GM19238 (cell line): ENCODE data around the gene NCOA6.
"Not testable (repeated sequence)": the region's sequence is repeated elsewhere in the genome, so short reads cannot be mapped to it uniquely, and the experiment has no call there.

Experiments
- DNase-seq: peaks from one replicate; pipeline ENCODE4 v3.0.0; 2011; ENCODE audit warnings: low spot score; ENCODE audit not compliant: insufficient read length

The NCOA6 gene

DNA sequence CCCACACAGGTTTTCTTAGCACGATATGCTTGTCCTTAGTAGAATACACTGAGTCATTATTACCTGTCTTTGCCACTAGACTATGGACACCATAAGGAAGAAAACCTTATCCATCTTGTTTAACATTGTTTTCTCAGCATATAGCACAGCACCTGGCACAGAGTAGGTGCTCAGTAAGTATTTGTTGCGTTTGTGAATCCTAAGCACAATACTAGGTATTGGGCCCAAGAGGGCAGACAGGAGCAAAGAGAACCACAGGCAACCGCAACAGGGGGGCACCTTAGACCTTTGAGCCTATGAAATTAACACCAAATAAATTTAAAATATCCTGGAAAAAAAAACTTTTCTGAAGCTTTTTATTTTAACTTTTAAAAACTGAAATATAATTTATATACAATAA, 3.7 kb upstream of the NCOA6 start:
- DNase-seq = no peak

DNA sequence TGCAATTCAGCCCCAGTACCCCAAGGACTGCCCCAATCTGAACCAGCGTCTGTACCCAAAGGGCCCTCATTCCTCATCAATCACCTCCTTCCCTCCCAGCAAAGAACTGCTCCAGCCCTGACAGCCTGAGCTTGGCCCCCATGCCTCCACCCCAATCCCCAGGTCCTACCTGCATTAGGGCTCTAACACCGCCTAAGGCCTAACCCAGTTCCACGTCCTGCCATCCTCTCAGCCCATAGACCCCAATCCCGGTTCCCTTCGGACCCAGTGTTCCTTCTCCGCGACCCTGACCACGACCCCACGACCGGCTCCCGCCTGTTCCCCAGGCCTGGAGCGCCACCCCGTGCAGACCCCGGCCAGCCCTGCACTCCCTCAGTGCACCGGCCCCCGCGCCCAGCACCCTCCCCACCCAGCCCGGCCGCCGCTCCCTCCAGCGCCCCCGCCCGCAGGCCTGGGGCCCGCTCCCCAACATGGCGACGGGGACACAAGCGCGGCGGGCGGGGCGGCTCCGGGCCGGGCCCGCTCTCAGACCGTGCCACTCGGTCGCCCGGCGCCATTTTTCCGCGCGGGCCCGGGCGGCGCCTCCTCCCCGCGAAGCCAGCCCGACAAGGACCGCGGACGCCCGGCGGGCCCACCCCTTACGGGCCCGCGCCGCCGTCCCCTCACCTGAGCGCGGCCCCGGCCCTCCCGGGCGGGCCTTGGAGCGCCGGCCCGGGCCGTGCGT, 483 bp downstream of the NCOA6 start:
- DNase-seq = peak; percentile 66

DNA sequence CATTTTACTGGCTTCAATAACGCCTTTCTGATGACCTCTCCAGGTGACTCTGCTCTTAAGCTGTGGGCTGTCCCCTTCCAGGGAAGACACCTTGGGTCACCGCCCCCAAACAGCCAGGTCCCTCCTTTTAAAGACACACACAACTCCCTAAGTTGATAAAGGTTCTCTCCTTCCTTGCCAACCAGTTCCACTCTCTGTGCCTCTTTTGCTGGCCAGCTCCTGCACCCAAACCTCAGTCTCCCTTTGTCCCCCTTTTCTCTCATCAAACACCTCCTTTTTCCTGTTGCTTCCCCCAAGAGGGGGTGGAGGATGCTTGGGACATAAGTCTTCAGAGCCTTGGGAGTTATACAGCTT, 1.0 kb downstream of the NCOA6 start:
- peak; percentile 65 for DNase-seq

DNA sequence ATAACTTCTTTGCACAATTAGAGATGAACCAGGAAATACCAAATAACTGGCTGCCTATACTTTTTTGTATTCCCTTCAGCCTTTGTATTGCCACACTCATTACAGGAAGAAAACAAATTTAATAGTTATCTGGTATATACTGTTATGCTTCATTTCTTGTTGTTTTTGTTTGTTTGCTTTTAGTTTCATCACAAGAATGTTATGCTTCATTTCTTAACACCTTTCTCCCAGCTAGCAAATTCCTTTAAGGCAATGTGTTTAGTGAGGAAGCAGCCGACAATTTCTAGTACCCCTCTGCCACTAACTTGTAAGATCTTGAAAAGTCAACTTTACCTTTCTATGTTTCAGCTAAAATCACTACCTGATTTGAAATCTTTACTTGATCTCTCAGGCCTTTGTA, 1.4 kb downstream of the NCOA6 start:
- DNase-seq = no peak

DNA sequence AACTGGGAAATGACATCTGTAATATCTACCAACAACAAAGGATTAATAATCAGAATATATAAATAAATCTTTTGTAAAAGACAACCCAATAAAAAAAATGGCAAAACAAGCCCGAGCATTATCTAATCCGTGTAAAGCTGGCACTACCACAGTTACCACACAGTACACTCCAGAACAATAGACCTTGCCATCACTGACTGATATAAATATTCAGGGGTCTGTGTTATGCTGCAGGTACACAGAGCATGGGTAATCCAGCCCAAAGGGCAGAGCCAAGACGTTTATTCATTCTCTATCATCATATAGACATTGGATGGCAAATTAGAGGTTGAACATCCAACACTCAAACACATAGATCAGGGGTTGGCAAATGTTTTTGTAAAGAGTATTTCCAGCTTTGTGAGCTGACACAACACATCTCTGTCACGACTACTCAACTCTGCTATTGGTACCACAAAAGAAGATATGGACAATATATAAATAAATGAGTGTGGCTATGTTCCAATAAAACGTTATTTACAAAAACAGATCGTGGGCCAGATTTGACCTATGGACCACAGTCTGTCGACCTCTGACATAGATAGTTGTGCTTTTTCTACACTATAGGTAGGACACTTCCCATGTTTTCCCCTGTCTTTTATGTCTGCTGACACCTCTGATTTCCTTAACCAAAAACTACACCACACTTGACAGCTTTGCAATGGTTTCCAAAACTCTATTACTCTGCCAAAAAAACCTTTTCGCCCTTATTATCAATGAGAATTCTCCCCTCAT, 4.5 kb downstream of the NCOA6 start:
- DNase-seq = no peak

DNA sequence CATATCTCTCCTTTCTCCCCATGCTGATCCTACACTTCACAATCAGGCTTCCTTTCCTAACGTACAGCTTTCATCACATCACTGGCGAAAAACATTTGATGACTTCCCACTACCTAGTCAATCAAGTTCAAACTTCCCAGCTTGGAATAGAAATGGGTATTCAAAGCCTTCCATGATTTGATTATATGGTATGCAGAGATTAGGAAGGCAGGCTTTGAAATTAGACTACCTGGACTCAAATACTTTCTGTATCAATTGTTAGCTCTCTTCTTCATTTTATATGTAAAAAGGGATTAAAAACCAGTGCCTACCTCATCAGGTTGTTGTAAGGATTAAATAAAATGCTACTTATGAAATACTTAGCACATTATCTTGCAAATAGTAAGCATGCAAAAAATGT, 7.7 kb downstream of the NCOA6 start:
- DNase-seq = no peak

DNA sequence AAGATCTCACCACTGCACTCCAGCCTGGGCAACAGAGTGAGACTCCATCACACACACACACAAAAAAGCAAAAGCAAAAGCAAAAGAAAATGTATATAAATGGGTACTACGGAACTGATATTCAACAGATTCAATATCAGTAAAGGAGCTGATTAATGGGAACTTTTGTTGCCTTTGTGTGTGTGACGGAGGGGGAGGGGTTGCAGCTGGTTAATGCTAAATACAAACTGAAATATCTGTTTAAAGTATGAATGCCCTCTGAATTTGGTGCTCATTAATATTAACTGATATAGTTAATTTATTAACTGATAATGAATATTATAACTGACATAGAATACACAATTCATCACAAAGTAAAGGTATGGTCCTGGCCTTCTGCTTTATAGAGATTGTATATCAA, 8.4 kb downstream of the NCOA6 start:
- no peak for DNase-seq

DNA sequence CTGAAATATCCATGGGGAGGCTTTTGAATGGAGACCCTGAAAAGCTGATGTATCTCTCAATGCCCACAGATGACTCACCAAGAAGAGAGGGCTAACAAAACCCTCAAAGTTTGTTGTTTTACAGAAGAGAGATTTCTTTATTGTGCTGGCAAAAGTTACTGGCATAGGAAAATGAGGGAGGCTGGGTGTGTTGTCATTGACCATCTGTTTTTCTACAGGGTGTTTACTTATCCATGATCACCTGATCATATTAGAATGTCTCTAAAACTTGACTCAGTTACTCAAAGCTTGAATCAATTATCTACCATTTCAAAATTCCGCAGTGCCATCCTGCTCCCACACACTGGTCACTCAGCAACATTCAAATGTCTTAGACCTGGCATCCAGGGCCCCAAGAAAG, 9.8 kb downstream of the NCOA6 start:
- no peak for DNase-seq

DNA sequence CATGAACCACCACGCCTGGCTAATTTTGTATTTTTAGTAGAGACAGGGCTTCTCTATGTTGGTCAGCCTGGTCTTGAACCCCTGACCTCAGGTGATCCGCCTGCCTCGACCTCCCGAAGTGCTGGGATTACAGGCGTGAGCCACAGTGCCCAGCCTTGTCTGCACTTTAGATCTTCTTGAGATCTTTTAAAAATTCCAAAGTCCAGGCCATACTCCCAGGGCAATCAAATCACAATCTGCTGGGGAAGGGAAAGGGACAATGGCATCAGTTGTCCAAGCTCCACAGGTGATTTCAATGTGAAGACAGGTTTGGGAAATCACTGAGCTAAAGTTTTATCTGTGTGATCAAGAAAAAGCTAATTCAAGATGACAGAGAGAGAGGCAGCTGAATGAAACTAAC, 16.9 kb downstream of the NCOA6 start:
- no peak for DNase-seq

DNA sequence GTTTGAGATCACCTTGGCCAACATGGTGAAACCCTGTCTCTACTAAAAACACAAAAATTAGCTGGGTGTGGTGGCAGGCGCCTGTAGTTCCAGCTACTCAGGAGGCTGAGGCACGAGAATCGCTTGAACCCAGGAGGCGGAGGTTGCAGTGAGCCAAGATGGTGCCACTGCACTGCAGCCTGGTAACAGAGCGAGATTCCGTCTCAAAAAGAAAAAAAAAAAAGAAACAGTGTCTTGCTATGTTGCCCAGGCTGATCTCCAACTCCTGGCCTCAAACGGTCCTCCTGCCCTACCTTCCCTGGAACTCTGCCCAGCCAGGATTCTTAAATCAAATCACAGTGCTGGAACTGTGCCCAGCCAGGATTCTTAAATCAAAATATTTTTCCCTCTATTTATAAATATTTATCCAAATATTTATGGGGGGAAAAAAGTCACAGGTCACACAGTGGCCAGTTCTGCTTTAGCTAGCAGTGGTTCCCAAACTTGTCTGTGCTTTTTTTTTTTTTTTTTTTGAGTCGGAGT, 17.4 kb downstream of the NCOA6 start:
- DNase-seq = not testable (repeated sequence)

DNA sequence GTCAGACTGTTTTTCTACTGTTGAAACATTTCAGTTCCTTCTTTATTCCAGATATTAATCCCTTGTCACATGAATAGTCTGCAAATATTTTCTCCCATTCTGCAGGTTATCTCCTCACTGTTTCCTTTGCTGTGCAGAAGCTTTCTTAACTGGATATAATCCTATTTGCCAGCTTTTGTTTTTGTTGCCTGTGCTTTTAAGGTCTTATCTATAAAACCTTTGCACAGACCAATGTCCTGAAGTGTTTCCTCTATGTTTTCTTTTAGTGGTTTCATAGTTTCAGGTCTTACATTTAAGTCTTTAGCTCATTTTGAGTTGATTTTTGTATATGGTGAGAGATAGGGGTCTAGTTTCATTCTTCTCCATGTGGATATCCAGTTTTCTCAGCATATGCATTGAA, 19.2 kb downstream of the NCOA6 start:
- no peak for DNase-seq

DNA sequence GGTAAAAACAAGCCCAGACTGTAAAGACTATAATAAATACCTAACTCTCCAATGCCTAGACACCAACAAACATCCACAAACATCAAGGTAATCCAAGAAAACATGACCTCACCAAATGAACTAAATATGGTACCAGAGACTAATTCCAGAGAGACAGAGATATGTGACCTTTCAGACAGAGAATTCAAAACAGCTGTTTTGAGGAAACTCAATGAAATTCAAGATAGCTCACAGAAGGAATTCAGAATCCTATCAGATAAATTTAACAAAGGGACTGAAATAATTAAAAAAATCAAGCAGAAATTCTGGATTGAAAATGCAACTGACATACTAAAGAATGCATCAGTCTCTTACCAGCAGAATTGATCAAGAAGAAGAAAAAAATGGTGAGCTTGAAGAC, 26.6 kb downstream of the NCOA6 start:
- DNase-seq = no peak

DNA sequence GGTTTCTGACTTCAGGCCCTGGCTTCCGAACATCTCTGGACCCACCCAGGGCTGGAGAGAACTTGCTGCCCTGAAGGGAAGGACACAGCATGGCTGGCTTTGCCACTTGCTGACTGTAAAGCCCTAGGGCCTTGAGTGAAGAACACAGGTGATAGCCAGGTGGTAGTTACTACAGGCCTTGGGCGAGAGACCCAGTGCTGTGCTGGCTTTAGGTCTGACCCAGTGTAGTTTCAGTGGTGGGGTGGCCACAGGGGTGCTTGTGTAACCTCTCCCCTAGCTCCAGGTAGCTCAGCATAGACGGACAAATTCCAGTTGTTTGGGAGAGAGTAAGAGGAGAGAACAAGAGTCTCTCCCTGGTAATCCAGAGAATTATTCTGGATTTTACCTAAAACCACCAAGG, 27.1 kb downstream of the NCOA6 start:
- DNase-seq = no peak

DNA sequence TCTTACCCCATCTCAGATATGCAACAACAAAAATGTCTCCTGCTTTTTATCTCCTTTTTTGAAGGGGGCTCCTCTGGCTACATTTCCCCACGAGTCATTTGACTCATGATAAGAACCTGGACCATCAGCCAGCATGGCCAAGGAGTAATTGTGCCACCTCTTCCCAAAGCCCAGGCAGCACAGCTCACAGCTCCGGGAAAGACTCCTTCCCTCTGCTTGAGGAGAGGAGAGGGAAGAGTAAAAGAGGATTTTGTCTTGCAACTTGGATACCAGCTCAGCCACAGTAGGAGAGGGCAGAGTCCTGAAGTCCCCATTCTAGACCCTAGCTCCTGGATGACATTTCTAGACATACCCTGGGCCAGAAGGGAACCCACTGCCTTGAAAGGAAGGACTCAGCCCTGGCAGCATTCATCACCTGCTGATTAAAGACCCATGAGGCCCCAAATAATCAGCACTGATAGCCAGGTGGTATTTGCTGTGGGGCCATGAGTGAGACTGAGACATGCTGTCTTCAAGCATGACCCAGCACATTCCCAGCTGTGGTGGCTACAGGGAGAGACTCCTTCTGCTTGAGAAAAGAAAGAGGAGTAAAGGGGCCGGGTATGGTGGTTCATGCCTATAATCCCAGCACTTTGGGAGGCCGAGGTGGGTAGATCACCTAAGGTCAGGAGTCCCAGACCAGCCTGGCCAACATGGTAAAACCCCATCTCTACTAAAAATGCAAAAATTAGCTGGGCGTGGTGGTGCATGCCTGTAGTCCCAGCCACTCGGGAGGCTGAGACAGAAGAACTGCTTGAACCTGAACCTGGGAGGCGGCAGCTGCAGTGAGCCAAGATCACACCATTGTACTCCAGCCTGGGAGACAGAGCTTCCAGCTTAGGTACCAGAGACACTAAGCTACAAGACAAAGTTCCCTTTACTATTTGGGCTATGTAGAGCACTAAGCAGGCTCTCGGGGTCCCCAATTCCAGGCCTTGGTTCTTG, 28.1 kb downstream of the NCOA6 start:
- DNase-seq = no peak

DNA sequence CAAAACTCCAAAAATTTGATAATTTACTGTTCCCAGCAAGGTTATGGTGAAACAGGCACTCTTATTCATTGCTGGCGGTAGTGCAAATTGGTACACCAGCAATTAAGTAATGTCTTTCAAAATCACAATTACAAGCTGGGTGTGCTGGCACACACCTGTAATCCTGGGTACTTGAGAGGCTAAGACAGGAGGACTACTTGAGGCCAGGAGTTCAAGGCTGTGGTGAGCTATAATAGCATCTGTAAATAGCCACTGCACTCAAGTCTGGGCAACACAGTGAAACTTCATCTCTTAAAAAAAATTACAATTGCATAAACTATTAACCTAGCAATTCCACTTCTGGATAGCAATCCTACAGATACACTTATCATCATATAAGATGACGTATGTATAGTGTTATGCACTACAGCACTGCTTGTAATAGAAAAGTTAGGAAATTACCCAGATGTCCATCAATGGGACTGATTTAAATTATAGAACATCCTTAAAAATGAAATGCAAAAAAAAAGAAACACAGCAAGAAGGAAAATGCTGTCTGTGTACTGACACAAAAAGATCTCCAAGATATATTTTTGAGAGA, 31.4 kb downstream of the NCOA6 start:
- no peak for DNase-seq

DNA sequence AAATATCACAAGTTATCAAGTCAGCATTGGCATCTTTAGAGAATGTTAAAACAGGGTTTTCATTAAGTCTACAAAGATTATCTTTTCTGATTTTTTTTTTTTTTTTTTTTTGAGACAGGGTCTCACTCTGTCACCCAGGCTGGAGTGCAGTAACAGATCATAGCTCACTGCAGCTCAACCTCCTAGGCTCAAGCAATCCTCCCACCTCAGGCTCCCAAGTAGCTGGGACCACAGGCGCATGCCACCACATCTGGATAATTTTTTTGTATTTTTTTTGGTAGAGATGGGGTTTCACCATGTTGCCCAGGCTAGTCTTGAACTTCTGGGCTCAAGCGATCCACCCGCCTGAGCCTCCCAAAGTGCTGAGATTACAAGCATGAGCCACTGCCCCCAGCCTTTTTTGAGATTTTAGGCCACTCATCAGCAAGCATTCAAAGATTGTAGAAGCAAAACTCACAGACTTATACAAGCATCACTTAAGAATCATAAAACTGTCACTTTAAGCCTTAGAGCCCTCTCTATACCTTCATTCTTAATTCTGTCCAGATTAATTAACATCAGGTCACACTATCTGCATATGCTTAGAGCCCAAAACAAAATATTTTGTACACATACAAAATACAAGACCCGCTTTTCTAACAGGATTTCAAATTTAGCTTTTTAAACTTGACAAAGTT, 32.6 kb downstream of the NCOA6 start:
- DNase-seq = no peak

DNA sequence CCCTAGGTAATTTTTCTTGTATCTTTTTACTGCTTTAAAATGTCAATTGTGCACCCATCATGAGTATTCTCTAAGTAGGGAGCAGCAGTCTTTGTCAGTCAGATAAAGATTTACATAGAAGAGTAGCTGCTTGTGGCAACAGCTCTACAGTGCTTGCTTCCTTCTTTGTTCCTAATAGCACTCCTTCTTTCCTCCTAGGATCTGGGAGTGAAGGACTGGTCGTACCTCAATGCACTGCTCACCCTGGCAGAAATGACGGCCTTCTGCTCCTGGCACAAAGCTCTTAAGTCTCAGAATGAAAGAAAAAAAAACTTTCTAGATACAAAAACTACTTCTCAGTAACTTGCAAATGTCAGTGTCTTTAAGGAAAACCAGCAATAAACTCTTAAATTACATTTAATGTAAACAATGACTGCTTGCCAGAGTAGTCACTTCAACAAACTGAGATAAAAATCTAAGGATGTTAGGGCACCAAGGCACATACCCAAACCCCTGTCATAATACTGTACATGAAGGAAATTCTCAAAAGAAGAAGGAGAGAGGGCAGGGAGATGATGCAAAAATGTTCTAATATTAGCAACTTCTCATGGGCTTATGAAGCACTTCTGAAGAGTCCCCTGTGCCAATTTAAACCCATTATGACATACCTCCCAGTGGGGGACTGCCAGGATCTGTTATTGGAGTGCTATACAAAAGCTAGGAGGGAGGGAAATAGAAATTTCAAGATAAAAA, 34.0 kb downstream of the NCOA6 start:
- DNase-seq = no peak

DNA sequence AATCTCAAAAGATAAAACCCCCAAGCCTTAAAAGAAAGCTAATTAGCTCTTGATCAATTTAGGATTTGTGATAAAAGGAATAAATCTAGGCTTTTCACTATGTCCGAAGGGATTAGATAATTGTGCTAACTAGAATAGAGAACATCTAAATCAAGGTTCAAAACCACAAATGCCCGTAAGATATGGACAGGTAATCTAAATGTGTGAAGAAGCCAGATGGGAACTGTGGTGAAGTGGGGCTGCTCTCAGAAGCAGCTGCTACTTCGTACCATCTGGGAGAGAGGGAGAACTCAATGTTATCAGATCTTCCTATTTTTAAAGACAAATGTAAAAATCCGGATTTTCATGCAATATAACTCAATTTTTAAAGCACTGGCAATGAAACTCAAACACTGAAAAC, 44.2 kb downstream of the NCOA6 start:
- DNase-seq = no peak

DNA sequence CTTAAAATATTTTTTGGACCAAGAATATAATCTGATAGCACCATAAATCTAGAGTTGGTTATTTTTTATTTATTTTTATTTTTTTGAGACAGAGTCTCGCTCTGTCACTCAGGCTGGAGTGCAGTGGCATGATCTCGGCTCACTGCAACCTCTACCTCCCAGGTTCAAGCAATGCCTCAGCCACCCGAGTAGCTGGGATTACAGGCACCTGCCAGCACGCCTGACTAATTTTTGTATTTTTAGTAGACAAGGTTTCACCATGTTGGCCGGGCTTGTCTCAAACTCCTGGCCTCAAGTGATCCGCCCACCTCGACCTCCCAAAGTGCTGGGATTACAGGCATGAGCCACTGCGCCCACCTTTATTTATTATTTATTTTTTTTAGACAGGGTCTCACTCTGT, 45.2 kb downstream of the NCOA6 start:
- DNase-seq = not testable (repeated sequence)

DNA sequence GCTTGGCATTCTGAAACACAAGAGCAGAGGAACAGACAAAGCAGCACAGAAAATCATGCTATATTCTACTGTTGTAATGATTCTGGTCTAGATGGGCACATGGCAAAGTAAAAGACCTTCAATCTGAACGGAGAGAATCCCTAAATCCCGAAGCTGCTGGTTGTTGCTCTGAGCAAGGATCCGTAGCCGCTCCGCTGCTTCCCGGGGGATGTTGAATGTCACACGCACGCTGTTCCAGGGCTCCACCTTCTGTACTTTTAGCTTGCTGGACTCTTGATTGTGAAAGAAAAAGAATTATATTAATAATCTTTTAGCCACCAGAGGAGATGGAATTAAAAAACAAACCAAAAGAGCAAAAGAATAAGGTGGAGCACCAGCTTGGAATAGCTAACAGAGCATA, 49.3 kb downstream of the NCOA6 start:
- DNase-seq = no peak
